C4-2B (cell line): ENCODE results near the gene VEPH1.

ENCODE experiments used
- ZFX ChIP-seq: fragments of 450-650 bp; IDR thresholded peaks from 2 replicates; pipeline ENCODE4 v1.6.1; 2017
- TF ChIP-seq, protein P1 (sequence below): fragments of 450-650 bp; conservative IDR thresholded peaks from 2 replicates; pipeline ENCODE4 v1.5.1; 2017; ENCODE audit warnings: mild to moderate bottlenecking

DNA sequence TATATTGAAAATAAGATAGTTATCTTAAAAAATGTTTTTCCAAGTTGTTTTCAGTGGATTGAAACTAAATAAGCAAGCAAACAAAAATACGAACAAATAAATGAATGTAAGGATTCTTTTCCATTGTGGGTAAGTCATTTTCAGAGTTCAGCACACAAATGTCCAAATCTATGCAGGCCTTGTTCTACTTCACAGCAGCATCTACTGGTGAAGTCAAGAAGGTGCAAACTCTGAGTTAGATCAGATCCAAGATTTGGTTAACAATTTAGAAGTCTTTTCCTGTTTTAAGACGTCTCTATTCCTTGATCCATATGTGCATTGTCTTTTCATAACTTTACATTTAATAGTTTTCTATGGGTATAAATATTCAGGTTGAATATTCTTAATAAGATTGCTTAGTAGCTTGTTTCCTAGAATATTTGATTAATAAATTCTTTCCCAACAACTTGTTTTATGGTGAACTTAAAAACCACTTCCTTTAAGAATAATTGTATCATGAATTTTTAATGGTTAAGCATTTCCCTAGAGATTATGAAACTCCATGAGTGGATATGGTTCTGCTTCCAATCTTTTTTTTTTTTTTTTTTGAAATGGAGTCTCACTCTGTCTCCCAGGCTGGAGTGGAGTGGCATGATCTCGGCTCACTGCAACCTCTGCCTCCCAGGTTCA, 56.1 kb downstream of the VEPH1 start:
- TF ChIP-seq, protein P1, sequence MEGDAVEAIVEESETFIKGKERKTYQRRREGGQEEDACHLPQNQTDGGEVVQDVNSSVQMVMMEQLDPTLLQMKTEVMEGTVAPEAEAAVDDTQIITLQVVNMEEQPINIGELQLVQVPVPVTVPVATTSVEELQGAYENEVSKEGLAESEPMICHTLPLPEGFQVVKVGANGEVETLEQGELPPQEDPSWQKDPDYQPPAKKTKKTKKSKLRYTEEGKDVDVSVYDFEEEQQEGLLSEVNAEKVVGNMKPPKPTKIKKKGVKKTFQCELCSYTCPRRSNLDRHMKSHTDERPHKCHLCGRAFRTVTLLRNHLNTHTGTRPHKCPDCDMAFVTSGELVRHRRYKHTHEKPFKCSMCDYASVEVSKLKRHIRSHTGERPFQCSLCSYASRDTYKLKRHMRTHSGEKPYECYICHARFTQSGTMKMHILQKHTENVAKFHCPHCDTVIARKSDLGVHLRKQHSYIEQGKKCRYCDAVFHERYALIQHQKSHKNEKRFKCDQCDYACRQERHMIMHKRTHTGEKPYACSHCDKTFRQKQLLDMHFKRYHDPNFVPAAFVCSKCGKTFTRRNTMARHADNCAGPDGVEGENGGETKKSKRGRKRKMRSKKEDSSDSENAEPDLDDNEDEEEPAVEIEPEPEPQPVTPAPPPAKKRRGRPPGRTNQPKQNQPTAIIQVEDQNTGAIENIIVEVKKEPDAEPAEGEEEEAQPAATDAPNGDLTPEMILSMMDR: peak; percentile 84
- TF ChIP-seq ZFX: no peak
